GM18511 (cell line): ENCODE measurements around the gene DENND1A.
"Not testable (repeated sequence)": the region's sequence is repeated elsewhere in the genome, so short reads cannot be mapped to it uniquely, and the experiment has no call there.

Experiments
- ATAC-seq: cut with Tn5 transposase; IDR thresholded peaks from one replicate; pipeline ENCODE4 v1.9.1; 2021; ENCODE audit warnings: mild to moderate bottlenecking, moderate library complexity; ENCODE audit not compliant: unreplicated experiment

Gene DENND1A

GRCh38 chr9:123923377-123923776 lies 6.5 kb downstream of the DENND1A start:
- ATAC-seq, result no peak

- no peak for ATAC-seq
Observed at GRCh38 chr9:123922911-123923310, 7.0 kb downstream of the DENND1A start.

- no peak for ATAC-seq
Observed at GRCh38 chr9:123922431-123922830, 7.5 kb downstream of the DENND1A start.

- no peak for ATAC-seq
Observed at GRCh38 chr9:123914517-123915196, 15.3 kb downstream of the DENND1A start.

GRCh38 chr9:123912167-123912897 lies 17.6 kb downstream of the DENND1A start:
- no peak for ATAC-seq

- ATAC-seq, result no peak
Observed at GRCh38 chr9:123911024-123911423, 18.9 kb downstream of the DENND1A start.

GRCh38 chr9:123909192-123909591 lies 20.7 kb downstream of the DENND1A start:
- ATAC-seq, result not testable (repeated sequence)

- not testable (repeated sequence) for ATAC-seq
Observed at GRCh38 chr9:123903550-123903949, 26.4 kb downstream of the DENND1A start.

GRCh38 chr9:123894822-123895221 lies 35.1 kb downstream of the DENND1A start:
- ATAC-seq, result no peak

- ATAC-seq, result no peak
Observed at GRCh38 chr9:123893831-123894460, 36.0 kb downstream of the DENND1A start.

GRCh38 chr9:123893115-123893514 lies 36.8 kb downstream of the DENND1A start:
- ATAC-seq, result no peak

- ATAC-seq, result no peak
Observed at GRCh38 chr9:123887837-123888236, 42.1 kb downstream of the DENND1A start.

GRCh38 chr9:123885834-123886233 lies 44.1 kb downstream of the DENND1A start:
- not testable (repeated sequence) for ATAC-seq

GRCh38 chr9:123883634-123884033 lies 46.3 kb downstream of the DENND1A start:
- no peak for ATAC-seq

- ATAC-seq, result no peak
Observed at GRCh38 chr9:123881604-123882003, 48.3 kb downstream of the DENND1A start.

- ATAC-seq, result no peak
Observed at GRCh38 chr9:123880420-123880819, 49.5 kb downstream of the DENND1A start.

GRCh38 chr9:123876750-123877149 lies 53.2 kb downstream of the DENND1A start:
- ATAC-seq, result no peak

GRCh38 chr9:123872710-123873109 lies 57.2 kb downstream of the DENND1A start:
- ATAC-seq, result no peak

GRCh38 chr9:123871781-123872180 lies 58.1 kb downstream of the DENND1A start:
- ATAC-seq, result no peak

- no peak for ATAC-seq
Observed at GRCh38 chr9:123868002-123868401, 61.9 kb downstream of the DENND1A start.

- ATAC-seq, result no peak
Observed at GRCh38 chr9:123867034-123867433, 62.9 kb downstream of the DENND1A start.

GRCh38 chr9:123866497-123866896 lies 63.4 kb downstream of the DENND1A start:
- ATAC-seq, result no peak
